ACC112 (cell line): ENCODE data around the gene LCN12.

Source experiments
- H2AFZ ChIP-seq: fragments of 200-600 bp; sonication (generic); one replicate; pipeline ENCODE4 v1.6.0; 2017; ENCODE audit warnings: antibody characterized with exemption, low read length; ENCODE audit not compliant: unreplicated experiment
- H3K27ac ChIP-seq: fragments of 200-600 bp; sonication (generic); 2 replicates; pipeline ENCODE4 v1.5.1; 2014; ENCODE audit warnings: low read depth, mild to moderate bottlenecking, antibody characterized with exemption, low read length, moderate library complexity
- H3K27me3 ChIP-seq: fragments of 200-600 bp; sonication (generic); 2 replicates; pipeline ENCODE4 v1.6.1; 2014; ENCODE audit warnings: mild to moderate bottlenecking, antibody characterized with exemption, low read length, moderate library complexity, mixed read lengths; ENCODE audit not compliant: insufficient read depth
- H3K36me3 ChIP-seq: fragments of 200-600 bp; sonication (generic); 2 replicates; pipeline ENCODE4 v1.6.1; 2016; ENCODE audit warnings: mild to moderate bottlenecking, antibody characterized with exemption, low read length, moderate library complexity, mixed read lengths; ENCODE audit not compliant: insufficient read depth
- H3K4me1 ChIP-seq: fragments of 200-600 bp; sonication (generic); one replicate; pipeline ENCODE4 v1.6.1; 2016; ENCODE audit warnings: low read length, mixed read lengths; ENCODE audit not compliant: insufficient read depth, unreplicated experiment, control insufficient read depth
- H3K4me3 ChIP-seq: fragments of 200-600 bp; sonication (generic); 2 replicates; pipeline ENCODE4 v1.5.1; 2014; ENCODE audit warnings: mild to moderate bottlenecking, low read depth, low read length
- H3K79me2 ChIP-seq: fragments of 200-600 bp; sonication (generic); one replicate; pipeline ENCODE4 v1.6.0; 2016; ENCODE audit warnings: low read length; ENCODE audit not compliant: control insufficient read depth, unreplicated experiment, insufficient read depth

Gene LCN12

GRCh38 chr9:136926749-136927148, 25.3 kb upstream of the LCN12 start:
- peaks cover 8% of the 10 kb centered on the region; the same call in 1 of the 2 replicates for H3K36me3 ChIP-seq
- H3K4me3 ChIP-seq: no peak overlapping the region
- no peak overlapping the region for H3K27ac ChIP-seq
- H2AFZ ChIP-seq: no peak overlapping the region
- H3K27me3 ChIP-seq: no peaks in the 10 kb centered on the region
- peaks cover 11% of the 10 kb centered on the region for H3K4me1 ChIP-seq
- no peaks in the 10 kb centered on the region for H3K79me2 ChIP-seq

GRCh38 chr9:136927343-136928271, 24.5 kb upstream of the LCN12 start:
- Histone ChIP-seq H3K27ac (no peak overlapping the region), H3K4me3 (no peak overlapping the region), H3K4me1 (peaks cover 14% of the 10 kb centered on the region), H3K27me3 (no peaks in the 10 kb centered on the region), H2AFZ (no peak overlapping the region), H3K36me3 (peaks cover 9% of the 10 kb centered on the region), H3K79me2 (no peaks in the 10 kb centered on the region)

GRCh38 chr9:136928591-136928990, 23.5 kb upstream of the LCN12 start:
- Histone ChIP-seq H3K79me2 (no peaks in the 10 kb centered on the region), H3K36me3 (peaks cover 12% of the 10 kb centered on the region), H3K4me3 (no peak overlapping the region), H3K4me1 (peaks cover 14% of the 10 kb centered on the region), H2AFZ (no peak overlapping the region), H3K27ac (no peak overlapping the region), H3K27me3 (no peaks in the 10 kb centered on the region)

- H3K4me3 ChIP-seq: no peak overlapping the region
- H3K4me1 ChIP-seq: peaks cover 14% of the 10 kb centered on the region
- H3K27ac ChIP-seq: no peak overlapping the region
- H3K27me3 ChIP-seq: no peaks in the 10 kb centered on the region
- peaks cover 12% of the 10 kb centered on the region for H3K36me3 ChIP-seq
- no peak overlapping the region for H2AFZ ChIP-seq
- no peaks in the 10 kb centered on the region for H3K79me2 ChIP-seq
Measured at GRCh38 chr9:136930014-136930413, 22.1 kb upstream of the LCN12 start.

- no peak overlapping the region for H3K4me3 ChIP-seq
Measured at GRCh38 chr9:136931611-136932130, 20.4 kb upstream of the LCN12 start.

GRCh38 chr9:136934277-136934676, 17.8 kb upstream of the LCN12 start:
- H3K4me1 ChIP-seq: peaks cover 5% of the 10 kb centered on the region
- no peaks in the 10 kb centered on the region for H3K79me2 ChIP-seq
- no peak overlapping the region for H2AFZ ChIP-seq
- H3K27ac ChIP-seq: no peak overlapping the region
- no peak overlapping the region for H3K4me3 ChIP-seq
- peaks cover 13% of the 10 kb centered on the region for H3K36me3 ChIP-seq
- no peaks in the 10 kb centered on the region for H3K27me3 ChIP-seq

More at GRCh38 chr9:136931611-136932130, 20.4 kb upstream of the LCN12 start:
- Histone ChIP-seq H3K27ac (peak overlapping the region; percentile 88), H3K79me2 (no peaks in the 10 kb centered on the region), H3K4me1 (peaks cover 14% of the 10 kb centered on the region), H3K27me3 (no peaks in the 10 kb centered on the region), H3K36me3 (peaks cover 12% of the 10 kb centered on the region), H2AFZ (no peak overlapping the region)

- H3K27me3 ChIP-seq: no peaks in the 10 kb centered on the region
- H3K79me2 ChIP-seq: peaks cover 6% of the 10 kb centered on the region
- H3K4me1 ChIP-seq: peaks cover 5% of the 10 kb centered on the region
- H3K4me3 ChIP-seq: no peak overlapping the region
- H2AFZ ChIP-seq: no peak overlapping the region
- H3K36me3 ChIP-seq: peaks cover 25% of the 10 kb centered on the region
- H3K27ac ChIP-seq: no peak overlapping the region
Measured at GRCh38 chr9:136935651-136936050, 16.4 kb upstream of the LCN12 start.

- no peak overlapping the region for H3K27ac ChIP-seq
- H3K36me3 ChIP-seq: peaks cover 29% of the 10 kb centered on the region; the same call in 1 of the 2 replicates
- H3K4me3 ChIP-seq: no peak overlapping the region
- peaks cover 12% of the 10 kb centered on the region for H3K79me2 ChIP-seq
- no peaks in the 10 kb centered on the region for H3K27me3 ChIP-seq
- no peak overlapping the region for H2AFZ ChIP-seq
- H3K4me1 ChIP-seq: peaks cover 3% of the 10 kb centered on the region
Measured at GRCh38 chr9:136936645-136937170, 15.4 kb upstream of the LCN12 start.

GRCh38 chr9:136937186-136938001, 14.7 kb upstream of the LCN12 start:
- Histone ChIP-seq H3K27ac (no peak overlapping the region), H3K4me1 (no peaks in the 10 kb centered on the region), H3K4me3 (no peak overlapping the region), H2AFZ (no peak overlapping the region), H3K79me2 (peaks cover 16% of the 10 kb centered on the region), H3K27me3 (no peaks in the 10 kb centered on the region), H3K36me3 (peaks cover 36% of the 10 kb centered on the region; the same call in 1 of the 2 replicates)

- H3K36me3 ChIP-seq: peaks cover 37% of the 10 kb centered on the region; the same call in 1 of the 2 replicates
- no peak overlapping the region for H2AFZ ChIP-seq
- peaks cover 33% of the 10 kb centered on the region for H3K79me2 ChIP-seq
- peaks cover 7% of the 10 kb centered on the region for H3K4me1 ChIP-seq
- H3K27ac ChIP-seq: no peak overlapping the region
- H3K27me3 ChIP-seq: no peaks in the 10 kb centered on the region
- no peak overlapping the region for H3K4me3 ChIP-seq
Measured at GRCh38 chr9:136939431-136939995, 12.6 kb upstream of the LCN12 start.
